ENCODE data around the gene KCNK10. TPM values are rescaled to one million over a fixed set of nuclear protein-coding genes. Genes with fewer than 3 reads are reported as not detected.
"Not testable (repeated sequence)": the region's sequence is repeated elsewhere in the genome, so short reads cannot be mapped to it uniquely, and the experiment has no call there.

The KCNK10 gene
- total RNA-seq, 2 donors from 2014 or later: 4.9 TPM; not detected in 1

DNA sequence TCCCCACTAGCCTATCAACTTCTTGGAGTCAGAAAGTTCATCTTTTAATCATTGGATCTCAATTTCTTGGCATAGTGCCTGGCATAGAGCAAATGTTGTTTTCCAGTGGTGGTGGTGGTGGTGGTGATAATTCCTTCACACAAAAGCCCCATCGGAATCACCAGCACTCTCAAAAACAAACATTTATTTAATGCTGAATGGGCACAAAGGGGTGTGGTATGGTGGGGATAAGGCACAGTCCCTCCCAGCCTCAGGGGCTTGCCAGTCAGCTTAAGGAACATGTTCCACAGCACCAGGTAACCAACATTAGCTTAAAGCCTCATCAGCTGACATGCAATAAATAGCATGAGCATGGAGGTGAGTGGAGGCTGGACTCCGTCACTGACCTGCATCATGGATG is 56.6 kb downstream of the KCNK10 start:
- no peak overlapping the region for H3K4me3 ChIP-seq
- no peaks in the 10 kb centered on the region for H3K4me1 ChIP-seq (replicated peaks)
- H3K9me3 ChIP-seq: no peaks in the 10 kb centered on the region
- WGBS: 68% methylated on average over 2 of the region's 2 CpGs
- intact Hi-C loops (cut with DNase I): no loop called here
- TF ChIP-seq POLR2A (IDR thresholded peaks at IDR 0.05) (no peak), POLR2AphosphoS5 (IDR thresholded peaks at IDR 0.05) (no peak)
- TF ChIP-seq, protein P1, sequence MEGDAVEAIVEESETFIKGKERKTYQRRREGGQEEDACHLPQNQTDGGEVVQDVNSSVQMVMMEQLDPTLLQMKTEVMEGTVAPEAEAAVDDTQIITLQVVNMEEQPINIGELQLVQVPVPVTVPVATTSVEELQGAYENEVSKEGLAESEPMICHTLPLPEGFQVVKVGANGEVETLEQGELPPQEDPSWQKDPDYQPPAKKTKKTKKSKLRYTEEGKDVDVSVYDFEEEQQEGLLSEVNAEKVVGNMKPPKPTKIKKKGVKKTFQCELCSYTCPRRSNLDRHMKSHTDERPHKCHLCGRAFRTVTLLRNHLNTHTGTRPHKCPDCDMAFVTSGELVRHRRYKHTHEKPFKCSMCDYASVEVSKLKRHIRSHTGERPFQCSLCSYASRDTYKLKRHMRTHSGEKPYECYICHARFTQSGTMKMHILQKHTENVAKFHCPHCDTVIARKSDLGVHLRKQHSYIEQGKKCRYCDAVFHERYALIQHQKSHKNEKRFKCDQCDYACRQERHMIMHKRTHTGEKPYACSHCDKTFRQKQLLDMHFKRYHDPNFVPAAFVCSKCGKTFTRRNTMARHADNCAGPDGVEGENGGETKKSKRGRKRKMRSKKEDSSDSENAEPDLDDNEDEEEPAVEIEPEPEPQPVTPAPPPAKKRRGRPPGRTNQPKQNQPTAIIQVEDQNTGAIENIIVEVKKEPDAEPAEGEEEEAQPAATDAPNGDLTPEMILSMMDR (IDR thresholded peaks at IDR 0.05): no peak
- no peak for DNase-seq (ENCODE audit: low spot score)
- no peaks in the 10 kb centered on the region for H3K27me3 ChIP-seq (replicated peaks; ENCODE audit: insufficient read depth)
- no peaks in the 10 kb centered on the region for H3K36me3 ChIP-seq
- H3K27ac ChIP-seq: no peak overlapping the region

DNA sequence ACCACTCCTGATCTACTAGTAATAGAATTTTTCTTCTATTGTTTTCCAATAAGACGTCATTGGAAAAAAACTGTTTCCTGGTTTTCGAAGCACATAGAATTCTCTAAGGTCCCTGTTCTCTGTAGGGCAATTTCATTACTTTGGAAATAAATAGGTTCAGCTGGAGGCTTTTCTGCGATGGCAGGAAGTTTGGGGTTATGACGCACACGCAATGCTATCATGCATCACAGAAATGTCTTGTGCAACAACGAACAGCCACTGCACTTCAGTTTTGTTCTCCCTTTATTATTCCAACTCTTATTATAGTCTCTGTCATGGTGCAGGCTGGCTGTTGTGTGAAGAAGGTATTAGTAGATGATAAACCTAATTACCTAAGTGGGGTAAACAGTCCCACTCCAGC is 59.0 kb downstream of the KCNK10 start:
- no peaks in the 10 kb centered on the region for H3K36me3 ChIP-seq
- H3K9me3 ChIP-seq: no peaks in the 10 kb centered on the region
- WGBS: 80% methylated on average over 6 of the region's 6 CpGs
- intact Hi-C loops (cut with DNase I): no loop called here
- H3K4me1 ChIP-seq (replicated peaks): no peaks in the 10 kb centered on the region
- H3K27me3 ChIP-seq (replicated peaks; ENCODE audit: insufficient read depth): no peaks in the 10 kb centered on the region
- no peak overlapping the region for H3K27ac ChIP-seq
- no peak for TF ChIP-seq POLR2A (IDR thresholded peaks at IDR 0.05)
- TF ChIP-seq, protein P1 (IDR thresholded peaks at IDR 0.05): no peak
- TF ChIP-seq POLR2AphosphoS5 (IDR thresholded peaks at IDR 0.05): no peak
- H3K4me3 ChIP-seq: no peak overlapping the region
- DNase-seq (ENCODE audit: low spot score): no peak

DNA sequence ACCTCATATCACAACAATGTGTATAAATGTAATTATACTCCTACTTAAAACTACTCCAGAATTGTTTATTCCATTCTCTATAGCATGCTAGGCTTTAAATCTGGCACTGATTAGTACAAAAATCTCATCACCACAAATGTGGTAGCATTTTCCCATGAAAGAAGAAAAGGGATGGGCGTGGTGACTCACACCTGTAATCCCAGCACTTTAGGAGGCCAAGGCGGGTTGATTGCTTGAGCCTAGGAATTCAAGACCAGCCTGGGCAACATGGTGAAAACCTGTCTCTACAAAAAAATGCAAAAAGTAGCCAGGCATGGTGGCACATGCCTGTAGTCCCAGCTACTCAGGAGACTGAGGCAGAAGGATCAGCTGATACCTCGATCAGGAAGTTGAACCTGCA is 61.8 kb downstream of the KCNK10 start:
- not testable (repeated sequence) for H3K27me3 ChIP-seq (replicated peaks; ENCODE audit: insufficient read depth)

DNA sequence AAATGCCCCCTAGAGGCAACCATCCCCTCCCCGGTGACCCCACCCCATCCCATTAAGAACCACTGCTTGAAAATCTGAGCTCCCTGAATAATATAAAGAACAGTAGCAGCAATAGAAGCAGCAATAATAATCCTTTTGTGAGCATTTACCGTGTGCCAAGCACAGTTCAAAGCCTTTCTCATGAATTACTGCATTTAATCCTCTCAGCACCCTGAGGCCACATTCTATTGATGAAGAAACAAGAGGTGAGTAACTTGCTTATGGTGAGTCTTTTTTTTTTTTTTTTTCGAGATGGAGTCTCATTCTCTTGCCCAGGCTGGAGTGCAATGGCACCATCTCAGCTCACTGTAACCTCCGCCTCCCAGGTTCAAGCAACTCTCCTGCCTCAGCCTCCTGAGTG is 65.0 kb downstream of the KCNK10 start:
- 54% methylated on average over 4 of the region's 4 CpGs for WGBS
- no peak overlapping the region for H3K27ac ChIP-seq
- no peak for DNase-seq (ENCODE audit: low spot score)
- TF ChIP-seq POLR2AphosphoS5 (IDR thresholded peaks at IDR 0.05): no peak
- no peaks in the 10 kb centered on the region for H3K27me3 ChIP-seq (replicated peaks; ENCODE audit: insufficient read depth)
- no peaks in the 10 kb centered on the region for H3K4me1 ChIP-seq (replicated peaks)
- H3K4me3 ChIP-seq: no peak overlapping the region
- H3K9me3 ChIP-seq: no peaks in the 10 kb centered on the region
- intact Hi-C loops (cut with DNase I): no loop called here
- H3K36me3 ChIP-seq: no peaks in the 10 kb centered on the region

More for the DNA sequence above, 61.8 kb downstream of the KCNK10 start:
- intact Hi-C loops (cut with DNase I); H3K4me3 ChIP-seq; H3K27ac ChIP-seq; H3K9me3 ChIP-seq; H3K4me1 ChIP-seq (replicated peaks); H3K36me3 ChIP-seq; DNase-seq (ENCODE audit: low spot score): not testable (repeated sequence)
- WGBS: 87% methylated on average over 3 of the region's 3 CpGs

DNA sequence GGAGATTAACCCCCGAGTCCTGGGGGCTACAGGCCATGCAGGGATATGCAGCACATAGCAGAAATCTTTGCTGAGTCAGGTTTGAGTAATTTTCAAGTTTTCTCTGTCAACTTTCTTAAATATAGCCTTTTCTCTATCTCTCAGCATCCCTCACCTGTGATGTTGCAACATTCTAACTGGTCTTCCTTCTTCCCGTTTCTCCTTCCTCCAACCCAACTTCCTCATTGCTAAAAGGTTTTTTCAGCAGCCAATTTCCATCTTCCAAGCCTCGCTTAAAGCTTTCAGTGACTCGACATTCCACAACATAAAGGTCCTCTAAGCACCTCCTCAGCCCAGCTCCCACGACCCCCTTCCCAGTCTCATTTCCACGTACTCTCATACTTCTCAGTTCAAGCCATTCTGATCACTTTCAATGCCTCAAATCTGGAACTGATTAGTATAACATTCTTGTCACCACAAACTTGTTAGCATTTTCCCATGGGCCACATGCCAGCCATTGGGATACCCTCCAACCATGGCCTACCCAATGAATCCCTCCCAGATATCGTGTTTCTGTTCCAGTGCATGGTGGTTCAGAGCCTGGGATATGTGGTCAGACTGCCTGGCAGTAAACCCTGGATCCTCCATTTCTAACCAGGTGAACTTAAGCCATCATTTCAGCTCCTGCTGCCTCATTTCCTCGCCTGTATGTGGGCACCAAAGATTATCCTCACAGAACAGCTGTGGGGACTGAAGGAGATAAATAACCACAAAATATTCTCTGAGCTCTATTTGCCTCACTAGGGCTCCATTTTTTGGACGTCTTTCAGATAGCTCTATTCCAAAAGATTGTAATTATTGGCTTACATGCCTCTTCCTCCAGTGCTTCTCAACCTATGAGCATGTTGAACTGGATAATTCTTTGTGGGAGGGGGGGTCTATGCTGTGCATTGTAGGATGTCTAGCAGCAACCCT is 65.8 kb downstream of the KCNK10 start:
- TF ChIP-seq POLR2AphosphoS5 (IDR thresholded peaks at IDR 0.05): no peak
- TF ChIP-seq POLR2A (IDR thresholded peaks at IDR 0.05): no peak
- TF ChIP-seq, protein P1 (IDR thresholded peaks at IDR 0.05): no peak
- Histone ChIP-seq H3K4me3 (no peak overlapping the region), H3K27ac (no peak overlapping the region), H3K36me3 (no peaks in the 10 kb centered on the region), H3K9me3 (no peaks in the 10 kb centered on the region), H3K27me3 (replicated peaks; ENCODE audit: insufficient read depth) (no peaks in the 10 kb centered on the region), H3K4me1 (replicated peaks) (no peaks in the 10 kb centered on the region)
- intact Hi-C loops (cut with DNase I): no loop called here
- 54% methylated on average over 9 of the region's 9 CpGs for WGBS
- no peak for DNase-seq (ENCODE audit: low spot score)

DNA sequence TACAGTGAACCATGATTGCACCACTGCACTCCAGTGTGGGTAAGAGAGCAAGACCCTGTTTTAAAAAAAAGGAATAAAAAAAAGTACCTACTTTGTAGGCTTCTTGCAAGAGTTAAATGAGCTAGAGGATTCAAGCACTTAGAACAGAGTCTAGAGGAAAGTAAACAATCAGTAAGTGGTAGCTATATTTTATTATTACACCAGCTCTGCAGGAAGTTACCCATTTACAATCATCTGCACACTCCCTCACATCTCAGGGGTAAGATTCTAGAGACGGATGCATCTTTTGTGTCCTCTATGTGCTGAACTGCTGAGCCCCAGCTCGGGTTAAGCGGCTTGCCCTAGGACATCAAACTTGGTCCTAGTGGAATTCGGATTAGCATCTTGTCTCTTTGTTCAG is 67.3 kb downstream of the KCNK10 start:
- DNase-seq (ENCODE audit: low spot score): no peak
- WGBS: 59% methylated on average over 4 of the region's 4 CpGs
- H3K4me3 ChIP-seq: no peak overlapping the region
- intact Hi-C loops (cut with DNase I): no loop called here
- no peaks in the 10 kb centered on the region for H3K36me3 ChIP-seq
- no peaks in the 10 kb centered on the region for H3K9me3 ChIP-seq
- H3K27ac ChIP-seq: no peak overlapping the region
- no peak for TF ChIP-seq POLR2A (IDR thresholded peaks at IDR 0.05)
- TF ChIP-seq, protein P1 (IDR thresholded peaks at IDR 0.05): no peak
- TF ChIP-seq POLR2AphosphoS5 (IDR thresholded peaks at IDR 0.05): no peak
- H3K4me1 ChIP-seq (replicated peaks): no peaks in the 10 kb centered on the region
- no peaks in the 10 kb centered on the region for H3K27me3 ChIP-seq (replicated peaks; ENCODE audit: insufficient read depth)
